Activated B cell treated with CpG ODN at 0.5 μM for 24 hours (primary cell): ENCODE results near the gene GALK2. TPM values are rescaled to one million over a fixed set of nuclear protein-coding genes. Genes with fewer than 3 reads are reported as not detected.

Source experiments
- ATAC-seq: fragments of 200-7000 bp; cut with Tn5 transposase; one replicate; pipeline ENCODE4 v1.10.0; 2021; ENCODE audit warnings: low read depth, mild to moderate bottlenecking, moderate library complexity
- CTCF ChIA-PET: fragments of 350-600 bp; sonication (Branson Sonifier 250); formaldehyde crosslinking; loops from one replicate; lab custom pipeline; 2021; ENCODE audit warnings: antibody characterized with exemption; lab: Charles Lee
- POLR2A ChIA-PET: fragments of 350-600 bp; sonication (Branson Sonifier 250); formaldehyde crosslinking; loops from one replicate; lab custom pipeline; 2021; ENCODE audit warnings: antibody characterized with exemption; lab: Charles Lee
- DNase-seq: peaks from one replicate; pipeline ENCODE4 v3.0.0; 2022
- H3K27ac Mint-ChIP-seq: one replicate; pipeline ENCODE4 v1.8.0; 2020; ENCODE audit warnings: mixed read lengths
- H3K27me3 Mint-ChIP-seq: one replicate; pipeline ENCODE4 v1.8.0; 2021; ENCODE audit warnings: mixed read lengths
- H3K36me3 Mint-ChIP-seq: one replicate; pipeline ENCODE4 v1.8.0; 2021; ENCODE audit warnings: low read depth, mixed read lengths
- H3K4me1 Mint-ChIP-seq: one replicate; pipeline ENCODE4 v1.8.0; 2021; ENCODE audit warnings: mixed read lengths
- H3K4me3 Mint-ChIP-seq: one replicate; pipeline ENCODE4 v1.8.0; 2020; ENCODE audit warnings: mild to moderate bottlenecking, mixed read lengths
- H3K9me3 Mint-ChIP-seq: one replicate; pipeline ENCODE4 v1.8.0; 2020; ENCODE audit warnings: mixed read lengths
- CTCF ChIP-seq: fragments of 200-600 bp; IDR thresholded peaks from one replicate; pipeline ENCODE4 v1.8.0; 2022; ENCODE audit warnings: antibody characterized with exemption, mild to moderate bottlenecking
- intact Hi-C: fragments of 100-400 bp; cut with micrococcal nuclease; formaldehyde crosslinking; loops from one replicate; pipeline ENCODE4 v1.15.1; 2024
- total RNA-seq: library from RNA; stranded (reverse); gene quantifications from 2 replicates; pipeline ENCODE4 v1.2.3, GENCODE V29; 2022

GALK2 gene
- total RNA-seq, 1 donor from 2014 or later: 16.6 TPM

GRCh38 chr15:49215768-49216739 lies 46.0 kb downstream of the GALK2 start:
- TF ChIP-seq CTCF: no peak
- intact Hi-C loops: no loop called here
- ATAC-seq: peak; percentile 96
- Mint-ChIP-seq H3K4me1 (peaks cover 13% of the 10 kb centered on the region), H3K4me3 (no peak overlapping the region), H3K27ac (no peak overlapping the region), H3K27me3 (no peaks in the 10 kb centered on the region), H3K9me3 (peaks cover 7% of the 10 kb centered on the region), H3K36me3 (peaks cover 43% of the 10 kb centered on the region)
- POLR2A ChIA-PET: no interaction called here
- CTCF ChIA-PET: no interaction called here
- DNase-seq: no peak

- ChIA-PET CTCF (no interaction called here), POLR2A (no interaction called here)
- Mint-ChIP-seq H3K27ac (no peak overlapping the region), H3K4me3 (no peak overlapping the region), H3K27me3 (no peaks in the 10 kb centered on the region), H3K9me3 (peaks cover 22% of the 10 kb centered on the region), H3K36me3 (peaks cover 67% of the 10 kb centered on the region), H3K4me1 (peaks cover 2% of the 10 kb centered on the region)
- TF ChIP-seq CTCF: no peak
- intact Hi-C loops: loop anchor here (2.0 kb wide), 1 partner anchor 55 kb away; no protein-coding TSS in a partner anchor
- ATAC-seq (no peak), DNase-seq (no peak)
These were observed 53.7 kb downstream of the GALK2 start for GRCh38 chr15:49223536-49224274.

- intact Hi-C loops: no loop called here
- Mint-ChIP-seq H3K4me3 (no peak overlapping the region), H3K4me1 (peaks cover 2% of the 10 kb centered on the region), H3K27me3 (no peaks in the 10 kb centered on the region), H3K27ac (no peak overlapping the region), H3K36me3 (peaks cover 64% of the 10 kb centered on the region), H3K9me3 (peaks cover 24% of the 10 kb centered on the region)
- ChIA-PET POLR2A (no interaction called here), CTCF (no interaction called here)
- DNase-seq: no peak
- no peak for TF ChIP-seq CTCF
- ATAC-seq: no peak
These were observed 55.7 kb downstream of the GALK2 start for GRCh38 chr15:49225572-49226281.

- no peak for TF ChIP-seq CTCF
- no peak for DNase-seq
- Mint-ChIP-seq H3K9me3 (peaks cover 28% of the 10 kb centered on the region), H3K4me1 (peaks cover 4% of the 10 kb centered on the region), H3K27ac (no peak overlapping the region), H3K4me3 (no peak overlapping the region), H3K27me3 (no peaks in the 10 kb centered on the region), H3K36me3 (peaks cover 75% of the 10 kb centered on the region)
- intact Hi-C loops: no loop called here
- no peak for ATAC-seq
- CTCF ChIA-PET: no interaction called here
- POLR2A ChIA-PET: no interaction called here
These were observed 57.6 kb downstream of the GALK2 start for GRCh38 chr15:49227602-49228001.
